ENCODE results near the gene CHSY1. TPM values are rescaled to one million over a fixed set of nuclear protein-coding genes. Genes with fewer than 3 reads are reported as not detected.

CHSY1 gene
- polyA plus RNA-seq, 3 donors, result 2.7 to 19.0 (median 3.0) TPM

DNA sequence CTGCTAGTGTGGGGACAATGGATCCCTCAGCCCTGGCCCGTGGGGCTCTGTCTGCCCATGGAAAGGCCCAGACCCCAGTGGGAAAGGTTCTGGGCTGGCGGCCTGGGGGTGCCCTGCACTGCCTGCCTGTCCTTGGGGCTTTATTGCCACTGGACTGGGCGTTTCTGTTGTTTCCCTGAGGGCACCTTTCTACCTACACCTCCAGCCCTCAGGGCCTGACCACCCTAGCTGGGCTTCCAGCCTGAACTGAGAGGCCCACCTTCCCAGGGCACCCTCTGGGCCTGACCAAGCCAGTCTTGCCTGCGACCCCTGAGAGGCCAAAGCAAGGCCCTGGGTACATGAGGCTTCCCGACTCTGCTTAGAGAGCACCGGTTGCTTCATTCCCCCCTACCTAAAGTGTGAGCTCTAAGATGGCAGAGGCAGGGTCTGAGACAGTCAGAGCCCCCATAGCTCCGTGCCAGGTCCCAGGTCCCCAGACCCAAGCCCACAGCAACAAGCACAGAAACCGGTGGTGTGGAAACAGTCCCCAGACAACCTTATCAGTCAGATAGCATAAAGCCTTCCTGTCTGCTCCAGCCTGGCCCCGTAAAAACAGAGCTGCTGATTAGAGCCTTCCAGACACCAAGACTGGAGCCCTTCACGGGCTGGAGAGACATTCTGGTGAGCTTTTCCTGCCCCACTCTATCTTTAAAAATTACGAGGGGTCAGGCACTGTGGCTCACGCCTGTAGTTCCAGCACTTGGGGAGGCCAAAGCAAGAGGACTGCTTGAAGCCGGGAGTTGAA, 102.8 kb downstream of the CHSY1 start:
- Mint-ChIP-seq H3K27ac (peak overlapping the region in 1 of 7 donors; percentile 14), H3K4me1 (peaks cover 20% of the 10 kb centered on the region), H3K9me3 (peaks cover 4 to 14% (median 10%) of the 10 kb centered on the region in 7 donors), H3K27me3 (ENCODE audit: low read depth in 3 of 3) (peaks cover 0 to 11% (median 6%) of the 10 kb centered on the region in 3 donors), H3K4me3 (no peak overlapping the region), H3K36me3 (no peaks in the 10 kb centered on the region)
- H3K36me3 ChIP-seq (replicated peaks in 1 of 2; ENCODE audit: control insufficient read depth in 1 of 2, insufficient read depth in 2 of 2, low read length in 2 of 2), result no peaks in the 10 kb centered on the region
- peaks cover 14 to 17% of the 10 kb centered on the region in 2 donors for H3K4me1 ChIP-seq (ENCODE audit: control insufficient read depth in 1 of 2, insufficient read depth in 2 of 2, low read length in 2 of 2)
- peaks cover 0 to 12% of the 10 kb centered on the region in 2 donors for H3K9me3 ChIP-seq (replicated peaks in 1 of 2; ENCODE audit: control insufficient read depth in 1 of 2, insufficient read depth in 1 of 2, low read length in 2 of 2)
- TF ChIP-seq, protein P1, sequence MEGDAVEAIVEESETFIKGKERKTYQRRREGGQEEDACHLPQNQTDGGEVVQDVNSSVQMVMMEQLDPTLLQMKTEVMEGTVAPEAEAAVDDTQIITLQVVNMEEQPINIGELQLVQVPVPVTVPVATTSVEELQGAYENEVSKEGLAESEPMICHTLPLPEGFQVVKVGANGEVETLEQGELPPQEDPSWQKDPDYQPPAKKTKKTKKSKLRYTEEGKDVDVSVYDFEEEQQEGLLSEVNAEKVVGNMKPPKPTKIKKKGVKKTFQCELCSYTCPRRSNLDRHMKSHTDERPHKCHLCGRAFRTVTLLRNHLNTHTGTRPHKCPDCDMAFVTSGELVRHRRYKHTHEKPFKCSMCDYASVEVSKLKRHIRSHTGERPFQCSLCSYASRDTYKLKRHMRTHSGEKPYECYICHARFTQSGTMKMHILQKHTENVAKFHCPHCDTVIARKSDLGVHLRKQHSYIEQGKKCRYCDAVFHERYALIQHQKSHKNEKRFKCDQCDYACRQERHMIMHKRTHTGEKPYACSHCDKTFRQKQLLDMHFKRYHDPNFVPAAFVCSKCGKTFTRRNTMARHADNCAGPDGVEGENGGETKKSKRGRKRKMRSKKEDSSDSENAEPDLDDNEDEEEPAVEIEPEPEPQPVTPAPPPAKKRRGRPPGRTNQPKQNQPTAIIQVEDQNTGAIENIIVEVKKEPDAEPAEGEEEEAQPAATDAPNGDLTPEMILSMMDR (IDR thresholded peaks at IDR 0.05), result no peak
- H3K4me3 ChIP-seq (replicated peaks in 1 of 3; ENCODE audit: low read depth in 2 of 3, low read length in 3 of 3), result no peak overlapping the region
- intact Hi-C loops (cut with micrococcal nuclease), result no loop called here
- H4K20me1 ChIP-seq (ENCODE audit: insufficient read depth, low read length), result no peaks in the 10 kb centered on the region
- 70% methylated on average over 11 of the region's 13 CpGs for WGBS (ENCODE audit: insufficient coverage)
- H3K79me2 ChIP-seq (ENCODE audit: insufficient read depth, low read length), result no peaks in the 10 kb centered on the region
- H3K27me3 ChIP-seq (ENCODE audit: control insufficient read depth in 2 of 2, insufficient read depth in 2 of 2, low read length in 2 of 2), result no peaks in the 10 kb centered on the region
- H3K9ac ChIP-seq (ENCODE audit: insufficient read depth, low read length, poor library complexity, severe bottlenecking), result no peak overlapping the region
- no peak overlapping the region for H2AFZ ChIP-seq (ENCODE audit: insufficient read depth, low read depth, low read length, poor library complexity, severe bottlenecking)
- H3K4me2 ChIP-seq (replicated peaks; ENCODE audit: extremely low read depth, low read length, poor library complexity, severe bottlenecking), result no peak overlapping the region
- DNase-seq, result no peak
- H3K27ac ChIP-seq (ENCODE audit: low read depth in 1 of 2, low read length in 2 of 2), result no peak overlapping the region

DNA sequence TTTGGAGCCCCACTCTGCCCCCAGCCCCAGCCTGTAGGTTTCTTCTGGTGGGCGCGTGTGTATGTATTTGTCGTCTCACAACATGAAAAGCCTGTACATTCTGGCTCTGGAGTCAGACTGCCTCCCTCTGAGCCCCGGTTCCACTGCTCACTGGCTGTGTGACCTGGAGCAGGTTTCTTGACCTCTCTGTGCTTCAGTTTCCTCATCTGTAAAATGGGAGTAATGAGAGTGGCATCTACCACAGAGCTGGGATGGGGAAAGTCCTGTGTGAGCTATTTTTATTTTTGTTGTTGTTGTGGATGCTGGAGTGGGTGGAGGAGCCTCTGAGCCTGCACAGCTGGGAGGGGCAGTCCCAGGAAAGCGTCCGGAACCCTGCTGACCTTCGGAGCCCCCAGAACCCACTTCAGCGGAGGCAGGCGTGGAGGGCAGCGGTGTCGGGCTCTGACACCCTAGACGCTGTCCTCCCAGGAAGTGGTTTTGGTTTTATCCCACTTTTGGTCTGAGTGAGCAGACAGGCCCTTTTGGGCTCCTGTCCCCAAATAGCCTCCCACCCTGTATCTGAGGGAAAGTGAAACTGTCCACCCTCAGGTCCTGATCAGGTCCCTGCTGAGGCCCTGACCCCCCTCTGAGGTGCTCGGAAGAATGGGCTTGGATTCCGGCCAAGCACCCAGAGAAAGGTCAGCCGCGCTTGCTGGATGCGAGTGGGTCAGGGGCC, 103.5 kb downstream of the CHSY1 start:
- H3K4me1 ChIP-seq (ENCODE audit: control insufficient read depth in 1 of 2, insufficient read depth in 2 of 2, low read length in 2 of 2), result peaks cover 14 to 17% of the 10 kb centered on the region in 2 donors
- no peak overlapping the region for H3K27ac ChIP-seq (ENCODE audit: low read depth in 1 of 2, low read length in 2 of 2)
- H3K9me3 Mint-ChIP-seq, result peaks cover 4 to 14% (median 10%) of the 10 kb centered on the region in 7 donors
- H3K9me3 ChIP-seq (replicated peaks in 1 of 2; ENCODE audit: control insufficient read depth in 1 of 2, insufficient read depth in 1 of 2, low read length in 2 of 2), result peaks cover 0 to 12% of the 10 kb centered on the region in 2 donors
- TF ChIP-seq, protein P1 (IDR thresholded peaks at IDR 0.05), result no peak
- H3K27me3 Mint-ChIP-seq (ENCODE audit: low read depth in 3 of 3), result peaks cover 0 to 9% (median 4%) of the 10 kb centered on the region in 3 donors
- H3K4me3 Mint-ChIP-seq, result no peak overlapping the region
- no peaks in the 10 kb centered on the region for H4K20me1 ChIP-seq (ENCODE audit: insufficient read depth, low read length)
- no peak overlapping the region for H2AFZ ChIP-seq (ENCODE audit: insufficient read depth, low read depth, low read length, poor library complexity, severe bottlenecking)
- 61% methylated on average over 17 of the region's 17 CpGs for WGBS (ENCODE audit: insufficient coverage)
- H3K9ac ChIP-seq (ENCODE audit: insufficient read depth, low read length, poor library complexity, severe bottlenecking), result no peak overlapping the region
- no peaks in the 10 kb centered on the region for H3K36me3 ChIP-seq (replicated peaks in 1 of 2; ENCODE audit: control insufficient read depth in 1 of 2, insufficient read depth in 2 of 2, low read length in 2 of 2)
- no peaks in the 10 kb centered on the region for H3K36me3 Mint-ChIP-seq
- DNase-seq, result no peak
- peaks cover 20% of the 10 kb centered on the region for H3K4me1 Mint-ChIP-seq
- H3K4me2 ChIP-seq (replicated peaks; ENCODE audit: extremely low read depth, low read length, poor library complexity, severe bottlenecking), result no peak overlapping the region
- intact Hi-C loops (cut with micrococcal nuclease), result no loop called here
- H3K4me3 ChIP-seq (replicated peaks in 1 of 3; ENCODE audit: low read depth in 2 of 3, low read length in 3 of 3), result no peak overlapping the region
- no peaks in the 10 kb centered on the region for H3K79me2 ChIP-seq (ENCODE audit: insufficient read depth, low read length)
- H3K27me3 ChIP-seq (ENCODE audit: control insufficient read depth in 2 of 2, insufficient read depth in 2 of 2, low read length in 2 of 2), result no peaks in the 10 kb centered on the region
- H3K27ac Mint-ChIP-seq, result no peak overlapping the region

Measured in CD14-positive monocyte (primary cell).